Eye (tissue), 1 donor: ENCODE measurements around the gene MICAL2.

Source experiments
- DNase-seq: peaks from one replicate; pipeline ENCODE4 v3.0.0-alpha.2; 2015

MICAL2 gene

DNA sequence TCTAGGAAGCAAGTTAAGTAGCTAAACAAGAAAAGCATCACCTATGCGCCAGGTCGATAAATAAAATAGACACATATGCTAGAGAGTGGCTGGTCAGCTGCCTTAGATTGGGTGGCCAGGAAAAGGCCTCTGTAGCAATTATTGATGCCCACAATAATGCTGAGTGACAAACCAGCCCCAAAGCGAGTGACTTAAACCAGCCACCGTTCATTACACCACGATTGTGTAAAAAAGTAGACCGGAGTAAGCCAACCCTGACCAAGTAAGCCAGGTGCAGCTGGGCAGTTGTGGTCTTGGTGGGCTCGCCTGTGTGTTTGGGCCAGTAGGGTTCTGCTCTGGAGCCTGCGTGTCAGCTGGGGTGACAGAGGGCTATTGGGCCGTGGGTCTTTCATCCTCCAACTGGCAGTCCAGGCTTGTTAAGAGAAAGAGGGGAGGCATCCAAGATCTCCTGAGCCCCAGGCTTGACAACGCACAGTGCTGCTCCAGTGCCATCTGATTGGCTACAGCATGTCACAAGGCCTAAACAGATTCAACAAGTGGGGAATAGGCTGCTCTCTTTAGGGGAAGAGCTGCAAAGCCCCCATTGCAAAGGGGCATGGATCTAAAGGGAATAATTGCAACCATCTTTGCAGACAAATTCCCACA lies 166.6 kb downstream of the MICAL2 start:
- DNase-seq: no peak

DNA sequence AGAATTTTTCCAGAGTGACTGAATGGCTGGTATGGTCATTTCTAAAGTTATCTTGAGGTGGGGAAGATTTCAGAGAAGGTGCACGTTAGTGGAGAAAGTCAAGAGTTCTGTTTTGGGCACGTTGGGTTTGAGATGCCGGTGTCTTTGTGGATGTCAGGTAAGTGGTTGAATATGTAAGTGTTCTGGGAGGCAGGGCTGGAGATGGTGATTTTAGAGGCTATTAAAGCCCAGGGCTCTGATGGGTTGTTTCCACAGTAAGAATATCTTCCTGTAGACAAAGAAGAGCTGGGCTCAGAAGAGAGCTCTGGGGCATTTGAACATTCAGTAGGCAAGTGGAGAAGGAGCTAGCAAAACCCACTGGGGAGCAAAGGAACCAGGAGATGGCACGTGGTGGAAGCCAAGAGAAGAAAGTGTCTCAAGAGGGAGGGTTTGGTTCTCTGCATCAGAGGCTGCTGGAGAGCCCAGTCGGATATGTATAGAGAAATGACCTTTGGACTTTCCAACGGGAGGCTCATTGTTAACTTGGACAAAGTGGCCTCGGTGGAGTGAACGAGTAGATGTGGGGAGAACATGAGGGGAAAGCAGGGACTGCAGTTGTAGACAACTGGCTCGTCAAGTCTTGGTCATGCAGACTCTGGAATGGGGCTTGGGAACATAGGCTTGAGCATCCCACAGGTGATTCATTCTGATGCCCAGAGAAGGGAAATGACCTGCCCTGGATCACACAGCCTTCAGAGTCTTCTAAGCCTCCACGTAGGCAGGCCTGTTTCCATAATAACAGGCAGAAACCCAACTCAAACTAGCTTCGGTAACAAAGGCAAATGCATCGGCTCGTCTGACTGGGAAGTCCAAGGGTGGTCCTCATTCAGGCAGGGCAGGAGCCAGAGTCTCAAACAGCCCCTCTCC lies 168.6 kb downstream of the MICAL2 start:
- no peak for DNase-seq

DNA sequence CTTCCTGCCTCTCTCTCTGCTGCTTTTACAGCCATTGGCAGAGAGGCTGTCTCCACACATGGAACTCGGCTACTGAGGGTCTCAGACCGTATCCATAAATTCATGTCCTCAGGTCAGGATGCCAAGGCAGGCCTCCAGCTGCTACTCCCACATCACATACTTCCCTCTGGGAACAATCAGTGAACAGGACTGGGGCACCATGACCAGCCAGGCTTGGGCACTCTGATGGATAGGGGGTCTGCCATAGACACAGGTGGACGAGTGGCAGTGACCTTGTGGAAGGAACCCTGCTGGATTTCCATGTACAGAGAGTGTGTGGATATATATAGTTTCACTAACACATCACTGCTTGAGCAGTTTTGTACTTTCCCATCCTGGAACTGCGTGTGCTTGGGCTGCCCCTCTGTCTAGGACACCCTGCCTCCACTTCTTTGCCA lies 169.3 kb downstream of the MICAL2 start:
- no peak for DNase-seq

DNA sequence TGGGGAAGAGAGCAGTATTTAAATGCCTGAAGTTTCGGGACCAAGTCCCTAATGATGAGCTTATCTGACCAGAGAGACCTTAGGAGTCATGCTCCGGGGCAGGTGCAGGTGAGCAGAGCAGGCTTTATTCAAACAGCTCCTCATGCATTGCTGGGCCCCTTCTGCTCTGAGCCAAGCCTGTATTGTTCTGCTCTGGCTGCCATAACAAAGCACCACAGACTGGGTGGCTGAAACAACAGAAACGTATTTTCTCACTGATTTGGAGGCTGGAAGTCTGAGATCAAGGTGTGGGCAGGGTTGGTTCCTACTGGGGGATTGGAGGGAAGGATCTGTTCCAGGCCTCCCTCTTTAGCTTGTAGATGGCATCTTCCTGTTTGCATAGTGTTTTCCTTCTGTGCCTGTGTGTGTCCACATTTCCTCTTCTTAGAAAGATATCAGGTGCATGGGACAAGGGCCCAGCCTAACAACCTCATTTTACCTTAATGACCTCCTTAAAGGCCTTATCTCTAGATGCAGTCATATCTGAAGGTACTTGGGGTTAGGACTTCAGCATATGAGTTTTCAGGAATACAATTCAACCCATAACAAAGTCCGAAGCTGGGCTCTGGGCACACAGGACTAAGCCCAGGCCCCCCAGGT lies 169.9 kb downstream of the MICAL2 start:
- DNase-seq: no peak

DNA sequence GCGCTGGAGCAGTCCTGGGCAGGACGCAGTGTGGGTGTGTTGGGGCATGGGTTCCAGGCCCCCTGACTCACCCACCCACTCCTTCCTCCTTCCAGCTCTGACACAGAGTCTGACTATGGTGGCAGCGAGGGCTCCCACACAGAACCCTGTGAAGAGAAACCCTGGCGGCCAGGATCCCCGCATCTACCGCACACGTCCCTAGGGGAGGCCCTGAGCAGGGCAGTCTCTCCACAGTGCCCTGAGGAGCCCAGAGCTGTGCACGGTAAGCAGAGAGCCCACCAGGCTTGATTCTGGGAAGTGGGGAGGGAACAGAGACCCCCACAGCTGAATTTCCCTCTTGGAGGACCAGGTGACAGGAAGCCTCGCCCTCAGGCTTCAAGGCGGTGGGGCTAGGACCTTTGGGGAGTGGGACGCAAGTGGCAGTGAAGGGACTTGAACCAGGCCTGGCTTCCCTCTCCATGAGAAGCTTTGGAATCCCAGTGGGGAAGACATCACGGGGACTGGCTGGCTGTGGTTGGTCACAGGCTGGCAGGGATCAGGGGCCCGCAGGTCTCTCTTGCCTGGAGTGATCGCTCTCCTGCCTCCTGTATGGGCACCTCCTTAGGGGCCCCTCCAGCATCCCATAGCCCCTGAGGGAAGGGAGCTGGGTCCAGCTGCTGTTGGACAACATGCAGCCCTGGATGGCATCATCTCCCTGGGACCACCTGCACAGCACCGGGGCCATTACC lies 170.6 kb downstream of the MICAL2 start:
- DNase-seq: no peak

DNA sequence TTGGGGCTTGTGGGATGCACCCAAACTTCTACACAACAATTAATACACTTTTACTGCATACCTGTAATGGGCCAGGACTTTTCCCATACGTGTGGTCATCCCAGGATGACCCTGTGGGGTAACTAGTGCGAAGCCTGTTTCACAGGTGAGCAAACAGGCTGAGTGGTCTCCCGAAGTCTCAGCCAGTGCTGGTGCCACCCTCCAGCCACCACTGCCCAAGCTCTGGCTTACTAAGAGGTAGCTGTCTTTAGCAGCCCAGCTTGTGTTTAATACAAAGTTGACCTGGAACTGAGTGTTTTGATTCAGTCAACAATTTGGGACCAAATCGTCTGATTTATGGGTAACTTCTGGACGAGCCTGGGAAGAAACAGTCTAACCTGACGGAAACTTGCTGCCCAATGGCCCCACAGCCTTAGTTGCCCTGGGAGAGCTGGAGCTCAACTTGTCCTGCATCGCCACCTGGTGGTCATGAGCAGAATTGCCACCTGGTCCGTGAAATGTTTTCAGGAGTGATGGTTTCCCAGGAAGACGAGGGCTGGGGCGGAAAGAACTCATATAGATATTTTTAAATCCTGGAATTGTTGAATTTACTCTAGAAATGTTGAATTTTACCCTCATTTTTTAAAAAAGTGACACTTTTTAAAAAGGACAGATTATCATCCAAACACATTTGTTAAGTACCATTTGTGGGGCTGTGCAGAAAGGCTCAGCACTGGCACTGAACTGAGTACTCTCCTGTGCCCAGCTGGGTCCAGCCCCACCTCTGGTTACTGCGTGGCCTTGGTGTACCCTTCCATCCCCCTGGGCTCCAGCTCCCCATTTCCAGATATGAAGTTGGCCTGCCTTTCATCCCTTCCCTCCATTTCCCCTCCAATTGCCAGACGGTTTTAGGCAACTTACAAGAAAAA lies 171.4 kb downstream of the MICAL2 start:
- peak; percentile 95 for DNase-seq

DNA sequence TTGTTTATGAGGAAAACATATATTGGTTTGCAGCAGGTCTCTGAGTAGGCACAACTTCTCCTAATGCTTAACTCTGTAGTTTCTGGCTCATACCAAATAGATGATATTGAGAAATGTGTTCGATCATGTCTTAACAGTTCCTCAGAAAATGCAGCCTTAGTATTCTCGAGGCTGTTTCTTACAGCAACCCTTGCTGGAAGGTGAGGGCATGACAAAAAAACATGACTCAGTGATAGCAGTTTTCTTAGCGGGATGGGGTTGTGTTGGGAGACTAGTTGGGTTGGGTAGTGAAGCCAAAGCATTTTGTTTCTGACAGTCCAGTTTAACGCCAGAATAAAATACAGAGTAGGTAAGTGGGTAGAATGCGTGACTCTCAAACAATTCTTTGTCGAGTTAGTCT lies 172.3 kb downstream of the MICAL2 start:
- DNase-seq: no peak

DNA sequence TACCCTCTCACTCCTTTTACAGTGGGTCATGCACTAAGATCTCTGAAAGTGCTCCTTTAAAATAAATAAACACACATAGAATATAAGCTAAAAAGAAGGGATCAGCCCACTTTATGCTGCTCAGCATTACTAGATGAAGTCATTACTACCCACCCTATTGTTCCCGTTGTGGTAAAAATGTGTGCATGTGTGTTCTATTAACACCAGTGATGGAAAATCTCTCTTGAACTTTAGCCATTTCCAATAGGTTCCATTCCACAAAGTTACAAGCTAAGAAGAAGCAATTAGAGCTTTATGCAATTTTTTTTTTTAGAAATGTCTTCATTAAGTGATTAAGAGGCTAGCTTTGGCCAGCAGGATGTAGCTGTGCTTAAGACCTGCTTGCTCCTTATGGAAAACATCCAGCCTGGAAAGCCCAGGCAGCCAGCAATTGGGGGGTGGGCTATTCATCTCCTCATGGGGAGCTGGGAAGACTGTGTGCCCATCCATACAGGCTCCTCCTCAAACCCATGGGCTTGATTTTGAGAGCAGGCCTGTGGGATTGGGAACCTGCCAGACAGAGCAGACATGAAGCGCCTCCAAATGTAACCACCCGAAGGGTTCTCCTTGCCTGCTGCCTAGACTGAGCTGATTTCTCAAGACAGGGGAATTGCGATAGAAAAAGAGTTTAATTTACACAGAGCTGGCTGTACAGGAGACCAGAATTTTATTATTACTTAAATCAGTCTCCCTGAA lies 174.1 kb downstream of the MICAL2 start:
- peak; percentile 60 for DNase-seq

DNA sequence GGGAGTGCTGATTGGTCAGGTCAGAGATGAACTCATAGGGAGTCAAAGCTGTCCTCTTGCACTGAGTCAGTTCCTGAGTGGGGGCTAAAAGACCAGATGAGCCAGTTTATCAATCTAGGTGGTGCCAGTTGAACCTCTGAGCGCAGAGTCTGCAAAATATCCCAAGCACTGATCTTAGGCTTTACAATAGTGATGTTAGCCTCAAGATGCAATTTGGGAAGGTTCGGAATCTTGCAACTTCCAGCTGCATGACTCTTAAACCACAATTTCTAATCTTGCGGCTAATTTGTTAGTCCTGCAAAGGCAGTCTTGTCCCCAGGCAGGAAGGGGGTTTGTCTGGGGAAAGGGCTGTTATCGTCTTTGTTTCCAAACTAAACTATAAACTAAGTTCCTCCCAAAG lies 174.7 kb downstream of the MICAL2 start:
- peak; percentile 39 for DNase-seq

DNA sequence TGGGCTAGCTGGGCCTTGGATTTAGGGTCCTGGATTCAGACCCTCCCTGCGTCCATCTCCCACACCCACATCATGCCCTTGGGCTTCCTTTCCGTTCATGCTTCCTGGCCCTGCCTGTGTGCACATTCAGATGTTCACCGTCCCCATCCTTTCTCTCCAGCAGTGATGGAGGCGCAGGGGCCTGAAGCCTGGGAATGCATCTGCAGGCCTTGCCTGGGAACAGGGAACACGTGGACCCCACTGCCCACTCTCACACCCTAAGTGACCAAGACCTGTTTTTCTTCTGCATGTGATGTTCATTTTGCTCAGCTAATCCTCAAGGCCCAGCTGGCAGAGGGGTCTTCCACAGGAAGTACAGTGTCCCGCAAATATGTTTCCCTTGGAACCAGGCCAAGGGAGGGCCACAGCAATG lies 175.4 kb downstream of the MICAL2 start:
- no peak for DNase-seq

DNA sequence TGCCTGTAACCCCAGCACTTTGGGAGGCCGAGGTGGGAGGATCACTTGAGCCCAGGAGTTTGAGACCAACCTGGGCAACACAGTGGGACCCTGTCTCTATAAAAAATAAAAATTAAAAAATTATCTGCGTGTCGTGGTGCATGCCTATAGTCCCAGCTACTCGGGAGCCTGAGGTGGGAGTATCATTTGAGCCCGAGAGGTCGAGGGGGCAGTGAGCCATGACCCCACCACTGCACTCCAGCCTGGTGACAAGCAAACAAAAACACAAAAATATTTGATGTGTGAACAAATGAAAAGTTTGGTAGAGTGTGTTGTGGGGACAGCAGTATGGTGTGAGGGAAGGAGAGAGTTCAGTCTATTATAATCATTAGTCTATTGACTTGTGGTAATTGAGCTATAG lies 176.2 kb downstream of the MICAL2 start:
- no peak for DNase-seq

DNA sequence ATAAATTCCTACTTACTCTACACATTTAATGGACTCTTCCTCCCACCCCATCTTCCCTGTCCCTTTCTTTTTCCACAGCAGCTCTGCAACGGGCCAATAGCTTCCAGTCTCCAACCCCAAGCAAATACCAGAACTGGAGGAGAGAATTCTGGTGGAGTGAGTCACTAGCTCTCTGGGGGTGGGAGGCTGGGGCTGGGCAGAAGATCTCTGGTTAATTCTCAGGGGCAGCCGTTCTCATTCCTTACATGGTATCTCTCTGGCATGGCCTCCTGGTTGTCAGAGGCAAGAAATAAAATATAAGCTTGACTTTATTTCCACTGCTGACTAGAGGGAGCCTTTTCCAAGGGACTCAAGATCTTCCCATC lies 176.6 kb downstream of the MICAL2 start:
- DNase-seq: peak; percentile 31

DNA sequence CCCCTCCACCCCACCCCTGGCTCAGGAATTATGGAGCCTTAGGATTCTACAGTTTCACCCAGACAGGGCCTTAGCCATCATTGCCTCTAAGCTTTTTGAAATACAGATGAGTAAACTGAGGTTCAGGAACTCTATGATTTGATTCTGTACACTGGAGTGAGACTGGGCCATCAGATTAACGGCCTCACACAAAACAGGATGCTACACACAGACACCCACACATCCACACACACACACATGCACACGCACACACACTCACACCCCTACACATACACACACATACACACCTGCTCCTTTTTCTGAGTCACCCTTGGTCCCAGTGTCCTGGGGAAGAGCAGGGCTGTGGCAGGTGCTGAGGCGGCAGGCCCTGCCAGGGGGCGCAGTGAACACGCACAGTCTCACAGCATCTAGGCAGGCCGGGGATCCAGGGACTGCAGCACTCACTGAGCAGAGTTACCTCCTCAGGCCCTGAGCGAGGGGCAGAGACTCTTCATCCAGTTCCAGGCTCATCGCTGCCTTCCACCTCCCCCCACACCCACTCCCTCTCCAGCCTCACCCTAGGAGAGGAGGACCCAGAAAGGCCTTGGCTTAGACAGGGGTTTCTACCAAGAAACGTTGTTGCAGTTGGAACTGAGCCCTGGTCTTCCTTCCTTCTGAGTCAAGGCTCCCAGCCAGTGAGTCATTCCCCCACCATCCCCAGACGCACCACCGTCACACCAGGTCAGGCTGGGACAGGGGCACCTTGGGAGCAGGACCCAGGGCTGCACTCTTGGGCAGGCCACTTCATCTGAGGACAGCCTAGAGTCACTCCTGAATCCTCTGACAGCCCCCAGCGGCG lies 177.2 kb downstream of the MICAL2 start:
- peak; percentile 63 for DNase-seq

DNA sequence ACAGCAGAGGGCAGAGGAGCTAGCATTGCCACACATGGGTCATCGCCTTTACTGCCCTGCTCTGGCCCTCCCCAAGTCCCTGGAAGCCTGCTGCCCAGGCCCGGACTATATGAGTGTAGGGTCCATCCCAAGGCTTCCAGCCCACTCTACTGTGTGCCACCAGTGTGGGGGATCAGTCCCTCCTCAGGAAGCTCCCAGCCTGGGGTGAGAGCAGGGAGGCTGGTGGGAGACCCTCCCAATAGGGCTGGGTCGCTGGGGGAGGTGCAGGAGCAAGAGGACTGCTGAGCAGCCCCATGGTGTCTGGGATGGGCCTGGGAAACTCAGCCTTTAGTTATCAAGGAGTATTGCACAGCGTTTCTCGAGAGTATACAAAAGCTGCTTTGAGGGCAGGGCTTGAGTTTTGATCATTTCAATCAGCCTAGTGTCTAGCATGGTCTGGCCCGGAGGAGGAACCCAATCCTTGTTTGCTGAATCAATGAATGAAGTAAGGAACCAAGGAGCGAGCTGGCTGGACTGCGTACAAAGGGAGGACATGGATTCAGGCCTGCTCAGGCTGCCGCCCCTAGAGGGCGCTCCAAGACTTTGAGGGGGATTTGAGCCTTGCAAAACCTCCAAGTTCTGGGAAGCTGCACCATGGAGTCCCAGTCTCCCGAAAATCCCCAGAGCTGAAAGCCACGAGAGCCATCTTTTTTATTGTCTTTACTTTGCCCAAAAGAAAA lies 178.0 kb downstream of the MICAL2 start:
- peak; percentile 95 for DNase-seq

DNA sequence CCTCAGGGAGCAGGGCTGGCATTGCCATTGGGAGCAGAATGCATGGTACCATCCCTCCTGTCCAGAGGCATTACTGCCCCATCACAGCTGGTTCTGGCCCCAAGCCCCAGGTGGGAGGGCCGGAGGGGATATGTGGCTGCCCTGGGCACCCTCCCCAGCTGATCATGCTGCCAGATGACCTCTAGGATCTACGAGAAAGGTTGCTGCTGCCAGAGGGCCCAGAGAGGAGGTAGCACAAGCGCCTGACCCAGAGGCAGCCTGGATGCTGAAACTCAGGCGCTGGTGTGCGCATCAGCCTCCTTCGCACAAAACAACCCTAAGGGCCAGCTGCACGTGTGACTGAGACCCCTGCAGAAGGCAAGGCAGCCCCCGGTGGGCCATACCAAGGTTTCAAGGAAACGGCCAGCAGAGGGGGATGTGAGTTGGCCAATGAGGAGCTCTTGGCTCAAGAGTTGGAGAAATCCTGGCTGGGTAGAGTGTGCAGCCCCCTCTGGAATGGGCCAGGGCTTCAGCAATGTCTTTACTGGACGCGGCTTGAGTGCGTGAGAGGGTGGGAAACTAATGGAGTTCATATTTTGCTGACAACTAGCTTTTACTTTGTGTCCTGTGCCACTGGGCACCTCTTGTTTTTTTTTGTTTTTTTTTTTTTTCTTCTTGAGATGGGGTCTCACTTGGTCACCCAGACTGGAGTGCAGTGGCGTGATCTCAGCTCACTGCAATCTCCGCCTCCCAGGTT lies 178.7 kb downstream of the MICAL2 start:
- no peak for DNase-seq

DNA sequence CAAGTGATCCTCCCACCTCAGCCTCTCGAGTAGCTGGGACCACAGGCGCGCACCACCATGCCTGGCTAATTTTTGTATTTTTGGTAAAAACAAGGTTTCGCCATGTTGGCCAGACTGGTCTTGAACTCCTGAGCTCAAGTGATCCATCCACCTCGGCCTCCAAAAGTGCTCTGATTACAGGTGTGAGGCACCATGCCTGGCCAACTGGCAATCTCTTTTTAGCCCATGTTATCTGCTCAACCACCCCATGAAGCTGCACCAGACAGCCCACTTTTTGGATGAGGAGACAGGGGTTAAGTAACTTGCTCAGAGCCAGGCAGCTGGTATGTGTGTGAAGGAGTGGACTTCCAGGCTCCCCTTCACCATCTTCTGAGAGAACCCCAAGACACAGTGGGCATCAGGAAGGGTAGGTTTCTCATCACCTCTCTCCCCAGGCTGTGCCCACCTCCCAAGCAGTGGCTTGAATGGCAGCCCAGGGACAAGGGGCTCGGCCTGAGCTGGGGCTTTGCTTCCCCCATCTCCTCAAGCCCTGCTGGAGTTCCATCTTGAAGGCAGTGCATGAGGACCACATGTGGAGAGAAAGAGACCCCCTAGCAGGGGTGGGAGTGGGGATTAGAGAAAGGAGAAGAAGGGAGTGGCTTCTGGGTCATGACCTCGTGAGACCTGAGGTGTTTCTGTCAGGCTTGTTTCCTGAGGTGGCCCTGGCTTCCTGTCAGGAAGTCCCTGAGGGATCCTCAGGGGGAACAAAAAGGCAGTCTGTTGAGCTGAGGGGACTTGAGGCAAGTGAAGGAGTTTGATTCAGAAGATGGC lies 179.5 kb downstream of the MICAL2 start:
- no peak for DNase-seq

DNA sequence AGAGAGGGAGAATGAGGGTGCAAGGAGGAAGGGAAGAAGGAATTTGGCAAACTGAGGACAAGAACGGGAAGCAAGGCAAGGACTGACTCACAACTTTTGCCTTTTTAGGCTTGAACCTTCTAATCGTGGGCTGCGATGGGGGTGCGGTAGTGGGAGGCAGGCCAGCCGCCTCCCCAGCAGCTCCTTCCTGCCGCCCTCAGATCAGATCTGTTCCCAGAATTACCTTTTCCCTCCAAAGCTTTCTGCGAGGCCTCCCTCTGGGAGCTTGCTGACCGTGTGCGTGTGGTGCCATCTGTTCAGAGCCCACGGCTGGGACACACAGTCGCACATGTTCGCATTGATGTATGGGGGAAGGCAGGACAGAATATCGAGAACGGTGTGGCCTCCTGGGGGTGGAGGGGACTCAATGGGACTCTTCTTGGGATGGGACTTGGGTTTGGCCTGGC lies 180.1 kb downstream of the MICAL2 start:
- no peak for DNase-seq

DNA sequence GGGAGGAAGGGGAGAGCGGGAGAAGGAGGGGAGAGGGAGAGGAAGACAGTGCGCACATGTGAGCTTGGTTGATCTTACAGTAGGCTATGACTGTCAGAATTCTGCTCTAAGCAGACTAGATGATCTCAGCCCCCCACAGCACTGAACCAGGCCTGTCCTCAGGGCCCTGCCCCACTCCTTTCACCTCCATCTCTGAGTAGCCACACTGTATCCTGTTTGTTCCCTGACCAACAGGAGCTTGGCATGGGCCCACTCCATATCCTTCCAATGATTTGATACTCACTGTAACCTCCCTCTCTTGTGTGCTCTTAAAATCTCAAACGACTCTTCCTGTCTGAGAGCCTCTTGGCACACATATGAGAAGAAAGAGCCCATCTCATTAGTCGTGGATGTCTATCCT lies 180.9 kb downstream of the MICAL2 start:
- no peak for DNase-seq
